ENCODE data around the gene BRMS1. TPM values are rescaled to one million over a fixed set of nuclear protein-coding genes. Genes with fewer than 3 reads are reported as not detected.

Gene BRMS1
- total and polyA plus RNA-seq, 2 experiments from 2014 or later, result 59.1 to 61.7 TPM

DNA sequence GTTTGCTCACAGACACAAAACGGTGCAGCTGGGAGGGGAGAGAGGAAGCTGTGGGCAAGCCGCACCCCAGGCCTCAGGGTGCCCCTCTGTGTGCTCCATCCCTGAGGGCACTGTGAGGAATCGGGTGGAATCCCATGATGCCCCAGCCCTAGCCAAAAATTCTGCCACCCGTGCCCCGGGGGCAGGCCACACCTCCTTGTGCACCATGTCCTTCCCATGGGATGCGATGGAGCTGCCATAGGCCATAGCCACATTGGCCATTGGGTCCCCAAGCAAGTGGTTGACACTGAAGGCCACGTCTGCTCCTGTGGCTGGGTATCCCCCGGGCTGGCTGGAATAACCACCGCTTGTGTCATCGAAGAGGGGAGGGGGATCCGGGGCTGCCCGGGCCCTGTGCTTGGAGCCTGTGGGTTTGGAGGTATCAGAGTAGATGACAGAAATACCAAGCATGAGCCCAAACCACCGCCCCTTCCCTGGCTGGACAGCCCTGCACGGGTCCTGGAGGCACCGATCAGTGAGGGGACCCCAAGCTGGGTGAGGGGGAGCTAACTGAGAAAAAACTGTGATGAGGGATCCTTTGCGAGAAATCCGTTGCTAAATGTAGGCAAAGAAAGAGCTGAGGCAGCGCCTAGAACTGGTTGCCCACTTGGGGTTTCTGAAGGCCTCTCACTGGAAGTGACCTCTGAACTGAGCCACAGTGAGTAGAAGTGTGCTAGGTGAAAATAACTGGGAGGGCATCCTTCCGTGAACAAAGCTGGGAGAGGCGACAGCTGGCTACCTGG, 56.8 kb downstream of the BRMS1 start:
- peaks cover 35% of the 10 kb centered on the region for H3K27me3 Mint-ChIP-seq (ENCODE audit: insufficient read depth, low read depth, poor library complexity)
- Histone ChIP-seq H4K20me1 (replicated peaks; ENCODE audit: insufficient read depth) (no peaks in the 10 kb centered on the region; the same call in 1 of the 2 replicates), H3K27ac (ENCODE audit: low read depth) (peak overlapping the region; percentile 59; the same call in 1 of the 2 replicates), H3K4me1 (ENCODE audit: insufficient read depth) (peaks cover 22% of the 10 kb centered on the region), H3K4me2 (peak overlapping the region; percentile 95), H2AFZ (peak overlapping the region; percentile 70; the same call in 1 of the 2 replicates), H3K4me3 (peak overlapping the region; percentile 94), H3F3A (replicated peaks; ENCODE audit: low read depth) (peaks cover 20% of the 10 kb centered on the region; the same call in 1 of the 2 replicates), H3K27me3 (ENCODE audit: insufficient read depth) (peaks cover 27% of the 10 kb centered on the region), H3K36me3 (ENCODE audit: insufficient read depth) (no peaks in the 10 kb centered on the region; the same call in 1 of the 2 replicates), H3K79me2 (replicated peaks; ENCODE audit: insufficient read depth) (peaks cover 9% of the 10 kb centered on the region), H3K9me2 (ENCODE audit: insufficient read depth) (no peaks in the 10 kb centered on the region)
- H3K4me1 Mint-ChIP-seq, result peaks cover 23% of the 10 kb centered on the region
- no peaks in the 10 kb centered on the region for H3K36me3 Mint-ChIP-seq (ENCODE audit: low read depth)
- H3K9me3 Mint-ChIP-seq, result peaks cover 2% of the 10 kb centered on the region; the same call in 1 of the 3 replicates
- DNase-seq (ENCODE audit: low spot score) (no peak), ATAC-seq (no peak)
- H3K4me3 Mint-ChIP-seq, result peak overlapping the region; percentile 94
- peak overlapping the region; percentile 74; the same call in 1 of the 2 replicates for H3K27ac Mint-ChIP-seq
- TF ChIP-seq NANOG (IDR thresholded peaks at IDR 0.05; ENCODE audit: borderline replicate concordance), result no peak
- no peak for TF ChIP-seq STAT1 (IDR thresholded peaks at IDR 0.05; ENCODE audit: unreplicated experiment)
- TF ChIP-seq, protein P1, sequence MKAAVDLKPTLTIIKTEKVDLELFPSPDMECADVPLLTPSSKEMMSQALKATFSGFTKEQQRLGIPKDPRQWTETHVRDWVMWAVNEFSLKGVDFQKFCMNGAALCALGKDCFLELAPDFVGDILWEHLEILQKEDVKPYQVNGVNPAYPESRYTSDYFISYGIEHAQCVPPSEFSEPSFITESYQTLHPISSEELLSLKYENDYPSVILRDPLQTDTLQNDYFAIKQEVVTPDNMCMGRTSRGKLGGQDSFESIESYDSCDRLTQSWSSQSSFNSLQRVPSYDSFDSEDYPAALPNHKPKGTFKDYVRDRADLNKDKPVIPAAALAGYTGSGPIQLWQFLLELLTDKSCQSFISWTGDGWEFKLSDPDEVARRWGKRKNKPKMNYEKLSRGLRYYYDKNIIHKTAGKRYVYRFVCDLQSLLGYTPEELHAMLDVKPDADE (IDR thresholded peaks at IDR 0.05), result no peak
- no peak for TF ChIP-seq ZNF114 (CRISPR knock-in tag; IDR thresholded peaks at IDR 0.05)
- no peak for TF ChIP-seq POLR2AphosphoS5 (IDR thresholded peaks at IDR 0.05; ENCODE audit: low read depth)
- TF ChIP-seq JUNB (IDR thresholded peaks at IDR 0.05; ENCODE audit: unreplicated experiment), result no peak
- no peak for TF ChIP-seq CREB1 (CRISPR knock-in tag; IDR thresholded peaks at IDR 0.05; ENCODE audit: low read depth)
- TF ChIP-seq, protein P2, sequence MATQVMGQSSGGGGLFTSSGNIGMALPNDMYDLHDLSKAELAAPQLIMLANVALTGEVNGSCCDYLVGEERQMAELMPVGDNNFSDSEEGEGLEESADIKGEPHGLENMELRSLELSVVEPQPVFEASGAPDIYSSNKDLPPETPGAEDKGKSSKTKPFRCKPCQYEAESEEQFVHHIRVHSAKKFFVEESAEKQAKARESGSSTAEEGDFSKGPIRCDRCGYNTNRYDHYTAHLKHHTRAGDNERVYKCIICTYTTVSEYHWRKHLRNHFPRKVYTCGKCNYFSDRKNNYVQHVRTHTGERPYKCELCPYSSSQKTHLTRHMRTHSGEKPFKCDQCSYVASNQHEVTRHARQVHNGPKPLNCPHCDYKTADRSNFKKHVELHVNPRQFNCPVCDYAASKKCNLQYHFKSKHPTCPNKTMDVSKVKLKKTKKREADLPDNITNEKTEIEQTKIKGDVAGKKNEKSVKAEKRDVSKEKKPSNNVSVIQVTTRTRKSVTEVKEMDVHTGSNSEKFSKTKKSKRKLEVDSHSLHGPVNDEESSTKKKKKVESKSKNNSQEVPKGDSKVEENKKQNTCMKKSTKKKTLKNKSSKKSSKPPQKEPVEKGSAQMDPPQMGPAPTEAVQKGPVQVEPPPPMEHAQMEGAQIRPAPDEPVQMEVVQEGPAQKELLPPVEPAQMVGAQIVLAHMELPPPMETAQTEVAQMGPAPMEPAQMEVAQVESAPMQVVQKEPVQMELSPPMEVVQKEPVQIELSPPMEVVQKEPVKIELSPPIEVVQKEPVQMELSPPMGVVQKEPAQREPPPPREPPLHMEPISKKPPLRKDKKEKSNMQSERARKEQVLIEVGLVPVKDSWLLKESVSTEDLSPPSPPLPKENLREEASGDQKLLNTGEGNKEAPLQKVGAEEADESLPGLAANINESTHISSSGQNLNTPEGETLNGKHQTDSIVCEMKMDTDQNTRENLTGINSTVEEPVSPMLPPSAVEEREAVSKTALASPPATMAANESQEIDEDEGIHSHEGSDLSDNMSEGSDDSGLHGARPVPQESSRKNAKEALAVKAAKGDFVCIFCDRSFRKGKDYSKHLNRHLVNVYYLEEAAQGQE (IDR thresholded peaks at IDR 0.05; ENCODE audit: unreplicated experiment), result no peak
- no peak for TF ChIP-seq EZH2 (IDR thresholded peaks at IDR 0.05; ENCODE audit: low read depth, unreplicated experiment)
- no peak for TF ChIP-seq EZH2phosphoT487 (IDR thresholded peaks at IDR 0.05; ENCODE audit: unreplicated experiment)
- TF ChIP-seq, protein P3, sequence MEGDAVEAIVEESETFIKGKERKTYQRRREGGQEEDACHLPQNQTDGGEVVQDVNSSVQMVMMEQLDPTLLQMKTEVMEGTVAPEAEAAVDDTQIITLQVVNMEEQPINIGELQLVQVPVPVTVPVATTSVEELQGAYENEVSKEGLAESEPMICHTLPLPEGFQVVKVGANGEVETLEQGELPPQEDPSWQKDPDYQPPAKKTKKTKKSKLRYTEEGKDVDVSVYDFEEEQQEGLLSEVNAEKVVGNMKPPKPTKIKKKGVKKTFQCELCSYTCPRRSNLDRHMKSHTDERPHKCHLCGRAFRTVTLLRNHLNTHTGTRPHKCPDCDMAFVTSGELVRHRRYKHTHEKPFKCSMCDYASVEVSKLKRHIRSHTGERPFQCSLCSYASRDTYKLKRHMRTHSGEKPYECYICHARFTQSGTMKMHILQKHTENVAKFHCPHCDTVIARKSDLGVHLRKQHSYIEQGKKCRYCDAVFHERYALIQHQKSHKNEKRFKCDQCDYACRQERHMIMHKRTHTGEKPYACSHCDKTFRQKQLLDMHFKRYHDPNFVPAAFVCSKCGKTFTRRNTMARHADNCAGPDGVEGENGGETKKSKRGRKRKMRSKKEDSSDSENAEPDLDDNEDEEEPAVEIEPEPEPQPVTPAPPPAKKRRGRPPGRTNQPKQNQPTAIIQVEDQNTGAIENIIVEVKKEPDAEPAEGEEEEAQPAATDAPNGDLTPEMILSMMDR (conservative IDR thresholded peaks at IDR 0.05; ENCODE audit: low read depth in 2 of 2), result no peak
- TF ChIP-seq, protein P4, sequence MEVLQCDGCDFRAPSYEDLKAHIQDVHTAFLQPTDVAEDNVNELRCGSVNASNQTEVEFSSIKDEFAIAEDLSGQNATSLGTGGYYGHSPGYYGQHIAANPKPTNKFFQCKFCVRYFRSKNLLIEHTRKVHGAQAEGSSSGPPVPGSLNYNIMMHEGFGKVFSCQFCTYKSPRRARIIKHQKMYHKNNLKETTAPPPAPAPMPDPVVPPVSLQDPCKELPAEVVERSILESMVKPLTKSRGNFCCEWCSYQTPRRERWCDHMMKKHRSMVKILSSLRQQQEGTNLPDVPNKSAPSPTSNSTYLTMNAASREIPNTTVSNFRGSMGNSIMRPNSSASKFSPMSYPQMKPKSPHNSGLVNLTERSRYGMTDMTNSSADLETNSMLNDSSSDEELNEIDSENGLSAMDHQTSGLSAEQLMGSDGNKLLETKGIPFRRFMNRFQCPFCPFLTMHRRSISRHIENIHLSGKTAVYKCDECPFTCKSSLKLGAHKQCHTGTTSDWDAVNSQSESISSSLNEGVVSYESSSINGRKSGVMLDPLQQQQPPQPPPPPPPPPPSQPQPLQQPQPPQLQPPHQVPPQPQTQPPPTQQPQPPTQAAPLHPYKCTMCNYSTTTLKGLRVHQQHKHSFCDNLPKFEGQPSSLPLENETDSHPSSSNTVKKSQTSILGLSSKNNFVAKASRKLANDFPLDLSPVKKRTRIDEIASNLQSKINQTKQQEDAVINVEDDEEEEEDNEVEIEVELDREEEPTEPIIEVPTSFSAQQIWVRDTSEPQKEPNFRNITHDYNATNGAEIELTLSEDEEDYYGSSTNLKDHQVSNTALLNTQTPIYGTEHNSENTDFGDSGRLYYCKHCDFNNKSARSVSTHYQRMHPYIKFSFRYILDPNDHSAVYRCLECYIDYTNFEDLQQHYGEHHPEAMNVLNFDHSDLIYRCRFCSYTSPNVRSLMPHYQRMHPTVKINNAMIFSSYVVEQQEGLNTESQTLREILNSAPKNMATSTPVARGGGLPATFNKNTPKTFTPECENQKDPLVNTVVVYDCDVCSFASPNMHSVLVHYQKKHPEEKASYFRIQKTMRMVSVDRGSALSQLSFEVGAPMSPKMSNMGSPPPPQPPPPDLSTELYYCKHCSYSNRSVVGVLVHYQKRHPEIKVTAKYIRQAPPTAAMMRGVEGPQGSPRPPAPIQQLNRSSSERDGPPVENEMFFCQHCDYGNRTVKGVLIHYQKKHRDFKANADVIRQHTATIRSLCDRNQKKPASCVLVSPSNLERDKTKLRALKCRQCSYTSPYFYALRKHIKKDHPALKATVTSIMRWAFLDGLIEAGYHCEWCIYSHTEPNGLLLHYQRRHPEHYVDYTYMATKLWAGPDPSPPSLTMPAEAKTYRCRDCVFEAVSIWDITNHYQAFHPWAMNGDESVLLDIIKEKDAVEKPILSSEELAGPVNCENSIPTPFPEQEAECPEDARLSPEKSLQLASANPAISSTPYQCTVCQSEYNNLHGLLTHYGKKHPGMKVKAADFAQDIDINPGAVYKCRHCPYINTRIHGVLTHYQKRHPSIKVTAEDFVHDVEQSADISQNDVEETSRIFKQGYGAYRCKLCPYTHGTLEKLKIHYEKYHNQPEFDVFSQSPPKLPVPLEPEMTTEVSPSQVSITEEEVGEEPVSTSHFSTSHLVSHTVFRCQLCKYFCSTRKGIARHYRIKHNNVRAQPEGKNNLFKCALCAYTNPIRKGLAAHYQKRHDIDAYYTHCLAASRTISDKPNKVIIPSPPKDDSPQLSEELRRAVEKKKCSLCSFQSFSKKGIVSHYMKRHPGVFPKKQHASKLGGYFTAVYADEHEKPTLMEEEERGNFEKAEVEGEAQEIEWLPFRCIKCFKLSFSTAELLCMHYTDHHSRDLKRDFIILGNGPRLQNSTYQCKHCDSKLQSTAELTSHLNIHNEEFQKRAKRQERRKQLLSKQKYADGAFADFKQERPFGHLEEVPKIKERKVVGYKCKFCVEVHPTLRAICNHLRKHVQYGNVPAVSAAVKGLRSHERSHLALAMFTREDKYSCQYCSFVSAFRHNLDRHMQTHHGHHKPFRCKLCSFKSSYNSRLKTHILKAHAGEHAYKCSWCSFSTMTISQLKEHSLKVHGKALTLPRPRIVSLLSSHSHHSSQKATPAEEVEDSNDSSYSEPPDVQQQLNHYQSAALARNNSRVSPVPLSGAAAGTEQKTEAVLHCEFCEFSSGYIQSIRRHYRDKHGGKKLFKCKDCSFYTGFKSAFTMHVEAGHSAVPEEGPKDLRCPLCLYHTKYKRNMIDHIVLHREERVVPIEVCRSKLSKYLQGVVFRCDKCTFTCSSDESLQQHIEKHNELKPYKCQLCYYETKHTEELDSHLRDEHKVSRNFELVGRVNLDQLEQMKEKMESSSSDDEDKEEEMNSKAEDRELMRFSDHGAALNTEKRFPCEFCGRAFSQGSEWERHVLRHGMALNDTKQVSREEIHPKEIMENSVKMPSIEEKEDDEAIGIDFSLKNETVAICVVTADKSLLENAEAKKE (CRISPR knock-in tag; IDR thresholded peaks at IDR 0.05), result no peak
- no peak for TF ChIP-seq ZNF331 (CRISPR knock-in tag; IDR thresholded peaks at IDR 0.05; ENCODE audit: low read depth)

Measured in GM23338 (cell line).